Measurements from ENCODE around the gene RASD1. TPM values are rescaled to one million over a fixed set of nuclear protein-coding genes. Genes with fewer than 3 reads are reported as not detected.

Gene RASD1
- total RNA-seq, 1 donor = 0.36 TPM

DNA sequence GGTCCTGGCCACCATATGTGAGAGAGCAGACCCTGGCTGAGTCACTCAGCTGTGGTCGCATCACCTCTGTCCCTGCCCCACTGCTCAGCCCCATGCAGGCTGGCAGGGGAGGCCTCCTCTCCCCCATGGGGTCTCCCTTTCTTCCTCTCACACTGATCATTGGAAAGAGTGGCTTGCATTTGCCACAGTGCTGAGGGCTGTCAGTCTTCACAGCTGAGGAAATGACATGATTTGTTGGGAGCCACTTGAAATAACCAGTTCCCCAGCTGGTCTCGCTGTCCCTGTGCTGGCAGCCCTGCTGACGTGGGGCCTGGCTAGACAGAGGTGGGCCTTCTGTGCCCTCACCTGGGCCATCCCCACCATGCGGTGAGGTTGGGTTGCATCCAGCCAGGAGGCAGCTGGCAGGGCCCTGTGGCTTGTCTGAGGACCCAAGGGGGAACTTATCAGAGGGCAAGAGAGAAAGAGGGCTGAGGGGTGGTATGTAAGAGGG lies 49.5 kb downstream of the RASD1 start:
- H3K4me3 ChIP-seq (ENCODE audit: low read depth, low read length) = no peak overlapping the region
- DNase-seq (ENCODE audit: low read depth) = no peak
- no peak for TF ChIP-seq CTCF (IDR thresholded peaks at IDR 0.05; ENCODE audit: insufficient read depth, low read length)

- no peak overlapping the region for H3K4me3 ChIP-seq (ENCODE audit: low read depth, low read length)
- TF ChIP-seq CTCF (IDR thresholded peaks at IDR 0.05; ENCODE audit: insufficient read depth, low read length) = no peak
- DNase-seq (ENCODE audit: low read depth) = peak; percentile 80
These were observed 50.1 kb downstream of the RASD1 start for GRCh38 chr17:17445925-17446665.

GRCh38 chr17:17445296-17445924 lies 50.8 kb downstream of the RASD1 start:
- no peak for TF ChIP-seq CTCF (IDR thresholded peaks at IDR 0.05; ENCODE audit: insufficient read depth, low read length)
- H3K4me3 ChIP-seq (ENCODE audit: low read depth, low read length) = no peak overlapping the region
- DNase-seq (ENCODE audit: low read depth) = no peak

Small RNA genes lying within 50 kb of the gene (small RNA-seq; reads per million reads assigned to genes)
- gene RF00019 = not detected

Other genes starting within 250 kb of the RASD1 start
- gene COPS3, start 215.1 kb downstream of the RASD1 start, total RNA-seq (ENCODE audit: low replicate concordance) = 62.1 and 124 TPM in 2 replicates
- 2.3 TPM in 1 of 2 replicates, not detected in the other for gene NT5M, start 193.0 kb downstream of the RASD1 start, total RNA-seq (ENCODE audit: low replicate concordance)
- 2.1 and 10.9 TPM in 2 replicates for gene MED9, start 19.4 kb downstream of the RASD1 start, total RNA-seq (ENCODE audit: low replicate concordance)
- 9.0 and 28.4 TPM in 2 replicates for gene PEMT, start 95.3 kb upstream of the RASD1 start, total RNA-seq (ENCODE audit: low replicate concordance)
- 7.5 and 9.1 TPM in 2 replicates for gene RAI1, start 185.1 kb upstream of the RASD1 start, total RNA-seq (ENCODE audit: low replicate concordance)

Measured in fibroblast of the aortic adventitia (primary cell).